Heart left ventricle (tissue), 16 donors: ENCODE results near the gene RTL10. TPM values are rescaled to one million over a fixed set of nuclear protein-coding genes. Genes with fewer than 3 reads are reported as not detected.
A peak's percentile ranks its signal among the peaks of the same experiment; 100 is the strongest.

ENCODE experiments used
- ATAC-seq, 4 donors: fragments of 200-7000 bp; cut with Tn5 transposase; one replicate each; pipeline ENCODE4 v1.9.1; 2020 to 2022; ENCODE audit warnings: moderate library complexity in 4 of 4, mild to moderate bottlenecking in 3 of 4, moderate number of reproducible peaks in 1 of 4
- DNase-seq, 5 donors: peaks; one replicate each; pipeline ENCODE4 v3.0.0-alpha.2; 2020
- H3K27ac ChIP-seq, 12 donors: fragments of 200-600 bp; sonication (generic) in 4 of 12; one replicate each; pipeline versions ENCODE4 v1.5.0 to v1.8.0; 2016 to 2022; ENCODE audit warnings: mild to moderate bottlenecking in 2 of 12
- H3K27me3 ChIP-seq, 9 donors: fragments of 200-600 bp; sonication (generic) in 2 of 9; one replicate each; pipeline versions ENCODE4 v1.5.1 to v1.8.0; 2016 to 2022; ENCODE audit warnings: mild to moderate bottlenecking in 3 of 9
- H3K36me3 ChIP-seq, 9 donors: fragments of 200-600 bp; sonication (generic) in 2 of 9; one replicate each; pipeline versions ENCODE4 v1.5.0 to v1.8.0; 2018 to 2022; ENCODE audit warnings: mild to moderate bottlenecking in 2 of 9
- H3K4me1 ChIP-seq, 12 donors: fragments of 200-600 bp; sonication (generic) in 4 of 12; one replicate each; pipeline versions ENCODE4 v1.5.0 to v1.8.0; 2016 to 2022; ENCODE audit warnings: mild to moderate bottlenecking in 3 of 12
- H3K4me3 ChIP-seq, 12 donors: fragments of 200-600 bp; sonication (generic) in 4 of 12; one replicate each; pipeline versions ENCODE4 v1.5.0 to v1.8.0; 2017 to 2022; ENCODE audit warnings: mild to moderate bottlenecking in 9 of 12, moderate library complexity in 4 of 12
- H3K9me3 ChIP-seq, 12 donors: fragments of 200-600 bp; sonication (generic) in 4 of 12; one replicate each; pipeline versions ENCODE4 v1.5.0 to v1.8.0; 2016 to 2022; ENCODE audit warnings: mild to moderate bottlenecking in 1 of 12
- CTCF ChIP-seq, 12 donors: fragments of 200-600 bp; sonication (generic) in 4 of 12; IDR thresholded peaks; one replicate each; pipeline versions ENCODE4 v1.5.0 to v1.8.0; 2018 to 2022; ENCODE audit warnings: antibody characterized with exemption in 12 of 12, mild to moderate bottlenecking in 5 of 12
- POLR2A ChIP-seq, 2 donors: fragments of 450-650 bp; IDR thresholded peaks; one replicate each; pipeline ENCODE4 v1.6.1; 2017; ENCODE audit warnings: antibody characterized with exemption in 2 of 2, mild to moderate bottlenecking in 2 of 2, moderate library complexity in 2 of 2
- WGBS, 4 donors: extraction: QIAGEN DNeasy Blood & Tissue Kit in 2 of 4; methylation state at CpG; one replicate each; pipeline versions ENCODE4 v1.1.5 to v1.1.7; 2013 to 2018; 5-methylcytosine and 5-hydroxymethylcytosine counted together
- intact Hi-C, 10 donors: fragments of 100-400 bp; cut with DNase I; formaldehyde crosslinking; loops; one replicate each; pipeline versions ENCODE4 v1.11.1 to v1.14.2; 2022
- polyA plus RNA-seq, 2 donors: library from polyadenylated mRNA; stranded (reverse); fragments of 200-250 nt; gene quantifications; one replicate each; pipeline ENCODE4 v1.2.3, GENCODE V29; 2013
- total RNA-seq, 9 donors: library from RNA; depleted of rRNA in 2 of 9; stranded (reverse); fragments of >200 nt in 2 of 9; fragmentation: NEBNext Ultra II Directional in 3 of 9; extraction: Animal tissue kit (Norgen Biotek cat#: 25700) in 3 of 9; gene quantifications; one replicate each; pipeline versions ENCODE4 v1.1.0 to v1.2.4, GENCODE V29; 2016 to 2023
- donor health status: ischemic (EF 13 %, LVEDD 7.1; RV severe dilation, severe dysfunction).
- donor health status: healthy with polysubstance abuse.
- donor health status: DM: no; HTN: yes; CAD: no.
- donor health status: DM: no; HTN: no; CAD: no.
- donor health status: ischemic (EF 25% LVEDD 6.9; RV normal size, moderate dysfunction).
- donor health status: ischemic (EF 25% LVEDD 5.7; RV mildly dilated, moderate dysfunction).
- donor health status: healthy.
- donor health status: DM: yes; HTN: yes; CAD: no.
- donor health status: ischemic (EF 35%, LVEDD 5.7; RV mildly dilated, moderate dysfunction).
- donor health status: nonischemic (EF 11% LVEDD 7.7; RV severe dilation, severe dysfunction).
- donor health status: DM: yes; HTN: yes; CAD: no.
- donor health status: PGD.
- donor health status: ischemic (EF 29% LVEDD 5.4; RV normal size, mild dysfunction).
- donor health status: nonischemic (EF 23%, LVEDD 6.1; RV moderate dilation, normal function).

Gene RTL10
- total and polyA plus RNA-seq, 11 donors: 4.6 to 11.6 (median 7.5) TPM

- intact Hi-C loops: no loop called here
- H3K9me3 ChIP-seq: no peaks in the 10 kb centered on the region
- no peaks in the 10 kb centered on the region for H3K27me3 ChIP-seq
- H3K4me1 ChIP-seq: peaks cover 0 to 16% (median 7%) of the 10 kb centered on the region in 12 donors
- TF ChIP-seq POLR2A (IDR thresholded peaks at IDR 0.05) (no peak), CTCF (IDR thresholded peaks at IDR 0.05) (no peak)
- DNase-seq: peak in 3 of 5 donors; percentile 15 to 54 (median 41)
- no peak overlapping the region for H3K27ac ChIP-seq
- ATAC-seq: peak; percentile 25 to 56 (median 32)
- no peak overlapping the region for H3K4me3 ChIP-seq
- WGBS, 4 donors: 78 to 82% (median 79%) methylated on average over 21 to 30 of the region's 30 CpGs
- H3K36me3 ChIP-seq: no peaks in the 10 kb centered on the region
Measured at GRCh38 chr22:19870153-19871022, 15.7 kb upstream of the RTL10 start.

GRCh38 chr22:19869497-19870152 lies 15.0 kb upstream of the RTL10 start:
- DNase-seq (peak in 1 of 5 donors; percentile 8), ATAC-seq (no peak)
- Histone ChIP-seq H3K4me1 (peaks cover 0 to 11% (median 5%) of the 10 kb centered on the region in 12 donors), H3K27ac (no peak overlapping the region), H3K27me3 (no peaks in the 10 kb centered on the region), H3K9me3 (no peaks in the 10 kb centered on the region), H3K36me3 (no peaks in the 10 kb centered on the region), H3K4me3 (no peak overlapping the region)
- TF ChIP-seq POLR2A (IDR thresholded peaks at IDR 0.05) (no peak), CTCF (IDR thresholded peaks at IDR 0.05) (no peak)
- intact Hi-C loops: no loop called here
- WGBS, 4 donors: 86 to 97% (median 95%) methylated on average over 9 to 12 of the region's 12 CpGs

- WGBS, 4 donors: 80 to 87% (median 84%) methylated on average over 16 to 23 of the region's 23 CpGs
- DNase-seq: peak in 3 of 5 donors; percentile 12 to 22 (median 15)
Measured at GRCh38 chr22:19868773-19869471, 14.2 kb upstream of the RTL10 start.

More at GRCh38 chr22:19868773-19869471, 14.2 kb upstream of the RTL10 start:
- Histone ChIP-seq H3K27ac (no peak overlapping the region), H3K27me3 (no peaks in the 10 kb centered on the region), H3K36me3 (no peaks in the 10 kb centered on the region), H3K4me1 (peaks cover 0 to 4% (median 0%) of the 10 kb centered on the region in 12 donors), H3K9me3 (no peaks in the 10 kb centered on the region), H3K4me3 (no peak overlapping the region)
- ATAC-seq: no peak
- TF ChIP-seq POLR2A (IDR thresholded peaks at IDR 0.05): no peak
- TF ChIP-seq CTCF (IDR thresholded peaks at IDR 0.05): no peak
- intact Hi-C loops: no loop called here
